ENCODE data around the gene SUSD4. TPM values are rescaled to one million over a fixed set of nuclear protein-coding genes. Genes with fewer than 3 reads are reported as not detected.

SUSD4 gene
- total and polyA plus RNA-seq, 2 experiments from 2014 or later, result 5.6 to 8.3 TPM

GRCh38 chr1:223328566-223328965 lies 35.4 kb downstream of the SUSD4 start:
- H4K20me1 ChIP-seq (ENCODE audit: insufficient read depth, poor library complexity, severe bottlenecking), result no peaks in the 10 kb centered on the region
- DNase-seq (ENCODE audit: low spot score), result no peak
- WGBS (ENCODE audit: low lambda C conversion rate, missing lambda C conversion rate), result 86% methylated on average over 4 of the region's 4 CpGs

DNA sequence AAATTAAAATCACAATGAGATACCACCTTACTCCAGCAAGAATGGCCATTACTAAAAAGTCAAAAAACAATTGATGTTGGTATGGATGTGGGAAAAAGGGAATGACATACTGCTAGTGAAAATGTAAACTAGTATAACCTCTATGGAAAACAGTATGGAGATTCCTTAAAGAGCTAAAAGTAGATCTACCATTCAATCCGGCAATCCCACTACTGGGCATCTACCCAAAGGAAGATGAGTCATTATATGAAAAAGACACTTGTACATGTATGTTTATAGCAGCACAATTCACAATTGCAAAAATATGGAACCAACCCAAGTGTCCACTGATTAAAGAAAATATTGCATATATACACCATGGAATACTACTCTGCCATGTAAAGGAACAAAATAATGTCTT lies 37.2 kb downstream of the SUSD4 start:
- Histone ChIP-seq H3K9me2 (replicated peaks; ENCODE audit: insufficient read depth) (no peaks in the 10 kb centered on the region), H3K4me1 (ENCODE audit: insufficient read depth) (no peaks in the 10 kb centered on the region), H3K4me3 (no peak overlapping the region), H3K27ac (no peak overlapping the region), H2AFZ (no peak overlapping the region), H3K4me2 (no peak overlapping the region), H3K9me3 (ENCODE audit: low read depth) (no peaks in the 10 kb centered on the region), H3K27me3 (no peaks in the 10 kb centered on the region), H3K79me2 (no peaks in the 10 kb centered on the region), H3K36me3 (replicated peaks; ENCODE audit: insufficient read depth, low read depth) (no peaks in the 10 kb centered on the region), H4K20me1 (ENCODE audit: insufficient read depth, poor library complexity, severe bottlenecking) (no peaks in the 10 kb centered on the region)
- WGBS (ENCODE audit: low lambda C conversion rate, missing lambda C conversion rate), result 89% methylated on average over 1 of the region's 1 CpG
- no peak for TF ChIP-seq EZH2phosphoT487 (IDR thresholded peaks at IDR 0.05; ENCODE audit: low read depth, severe bottlenecking, unreplicated experiment)
- no peak for TF ChIP-seq EZH2 (IDR thresholded peaks at IDR 0.05; ENCODE audit: borderline replicate concordance)
- TF ChIP-seq, protein P1, sequence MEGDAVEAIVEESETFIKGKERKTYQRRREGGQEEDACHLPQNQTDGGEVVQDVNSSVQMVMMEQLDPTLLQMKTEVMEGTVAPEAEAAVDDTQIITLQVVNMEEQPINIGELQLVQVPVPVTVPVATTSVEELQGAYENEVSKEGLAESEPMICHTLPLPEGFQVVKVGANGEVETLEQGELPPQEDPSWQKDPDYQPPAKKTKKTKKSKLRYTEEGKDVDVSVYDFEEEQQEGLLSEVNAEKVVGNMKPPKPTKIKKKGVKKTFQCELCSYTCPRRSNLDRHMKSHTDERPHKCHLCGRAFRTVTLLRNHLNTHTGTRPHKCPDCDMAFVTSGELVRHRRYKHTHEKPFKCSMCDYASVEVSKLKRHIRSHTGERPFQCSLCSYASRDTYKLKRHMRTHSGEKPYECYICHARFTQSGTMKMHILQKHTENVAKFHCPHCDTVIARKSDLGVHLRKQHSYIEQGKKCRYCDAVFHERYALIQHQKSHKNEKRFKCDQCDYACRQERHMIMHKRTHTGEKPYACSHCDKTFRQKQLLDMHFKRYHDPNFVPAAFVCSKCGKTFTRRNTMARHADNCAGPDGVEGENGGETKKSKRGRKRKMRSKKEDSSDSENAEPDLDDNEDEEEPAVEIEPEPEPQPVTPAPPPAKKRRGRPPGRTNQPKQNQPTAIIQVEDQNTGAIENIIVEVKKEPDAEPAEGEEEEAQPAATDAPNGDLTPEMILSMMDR (IDR thresholded peaks at IDR 0.05; ENCODE audit: poor library complexity), result no peak
- DNase-seq (ENCODE audit: low spot score), result no peak

More at GRCh38 chr1:223328566-223328965, 35.4 kb downstream of the SUSD4 start:
- no peaks in the 10 kb centered on the region for H3K9me2 ChIP-seq (replicated peaks; ENCODE audit: insufficient read depth)
- H3K4me1 ChIP-seq (ENCODE audit: insufficient read depth), result no peaks in the 10 kb centered on the region
- TF ChIP-seq, protein P1 (IDR thresholded peaks at IDR 0.05; ENCODE audit: poor library complexity), result no peak
- TF ChIP-seq EZH2phosphoT487 (IDR thresholded peaks at IDR 0.05; ENCODE audit: low read depth, severe bottlenecking, unreplicated experiment), result no peak
- no peak for TF ChIP-seq EZH2 (IDR thresholded peaks at IDR 0.05; ENCODE audit: borderline replicate concordance)
- no peak overlapping the region for H2AFZ ChIP-seq
- H3K27me3 ChIP-seq, result no peaks in the 10 kb centered on the region
- no peak overlapping the region for H3K27ac ChIP-seq
- no peak overlapping the region for H3K4me2 ChIP-seq
- H3K4me3 ChIP-seq, result no peak overlapping the region
- H3K79me2 ChIP-seq, result no peaks in the 10 kb centered on the region
- H3K9me3 ChIP-seq (ENCODE audit: low read depth), result no peaks in the 10 kb centered on the region
- no peaks in the 10 kb centered on the region for H3K36me3 ChIP-seq (replicated peaks; ENCODE audit: insufficient read depth, low read depth)

GRCh38 chr1:223323491-223324484 lies 40.2 kb downstream of the SUSD4 start:
- Histone ChIP-seq H3K4me1 (ENCODE audit: insufficient read depth) (no peaks in the 10 kb centered on the region), H3K36me3 (replicated peaks; ENCODE audit: insufficient read depth, low read depth) (no peaks in the 10 kb centered on the region), H3K9me3 (ENCODE audit: low read depth) (no peaks in the 10 kb centered on the region), H3K4me3 (no peak overlapping the region), H3K27me3 (no peaks in the 10 kb centered on the region), H3K4me2 (no peak overlapping the region), H3K27ac (no peak overlapping the region), H3K9me2 (replicated peaks; ENCODE audit: insufficient read depth) (no peaks in the 10 kb centered on the region), H4K20me1 (ENCODE audit: insufficient read depth, poor library complexity, severe bottlenecking) (no peaks in the 10 kb centered on the region), H2AFZ (no peak overlapping the region), H3K79me2 (no peaks in the 10 kb centered on the region)
- TF ChIP-seq EZH2 (IDR thresholded peaks at IDR 0.05; ENCODE audit: borderline replicate concordance) (no peak), EZH2phosphoT487 (IDR thresholded peaks at IDR 0.05; ENCODE audit: low read depth, severe bottlenecking, unreplicated experiment) (no peak)
- TF ChIP-seq, protein P1 (IDR thresholded peaks at IDR 0.05; ENCODE audit: poor library complexity), result no peak
- DNase-seq (ENCODE audit: low spot score), result no peak
- 57% methylated on average over 2 of the region's 2 CpGs for WGBS (ENCODE audit: low lambda C conversion rate, missing lambda C conversion rate)

Measured in hepatocyte (in vitro differentiated cells).